ENCODE data around the gene CREB5.

DNA sequence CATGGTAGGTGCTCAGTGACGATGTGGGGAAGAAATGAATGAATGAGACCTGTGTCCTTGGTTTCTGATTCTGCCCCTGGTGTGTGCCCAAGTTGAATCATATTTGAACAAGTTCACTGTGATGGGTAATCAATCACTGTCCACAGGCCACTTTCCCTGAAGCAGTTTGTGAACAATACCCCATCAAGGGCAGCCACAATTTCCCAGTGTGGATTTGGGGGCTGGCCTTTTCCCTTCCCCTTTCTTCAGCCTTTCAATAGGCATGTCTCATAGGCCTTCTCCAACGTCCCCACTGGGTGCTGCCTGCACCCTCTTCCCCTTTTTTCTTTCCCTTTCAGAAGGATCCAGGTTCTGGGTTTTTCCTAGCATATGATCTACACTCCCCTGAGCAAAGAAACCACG is 64.7 kb downstream of the CREB5 start:
- TF ChIP-seq TAF1 (IDR thresholded peaks at IDR 0.05; ENCODE audit: low read depth): no peak
- no peak for TF ChIP-seq FOXM1 (IDR thresholded peaks at IDR 0.05; ENCODE audit: borderline replicate concordance, low read depth)
- no peak for TF ChIP-seq EP300 (IDR thresholded peaks at IDR 0.05; ENCODE audit: borderline replicate concordance)
